ENCODE data around the gene PLA2G12B. TPM values are rescaled to one million over a fixed set of nuclear protein-coding genes. Genes with fewer than 3 reads are reported as not detected.

Gene PLA2G12B
- total RNA-seq, 1 donor from 2014 or later: not detected

DNA sequence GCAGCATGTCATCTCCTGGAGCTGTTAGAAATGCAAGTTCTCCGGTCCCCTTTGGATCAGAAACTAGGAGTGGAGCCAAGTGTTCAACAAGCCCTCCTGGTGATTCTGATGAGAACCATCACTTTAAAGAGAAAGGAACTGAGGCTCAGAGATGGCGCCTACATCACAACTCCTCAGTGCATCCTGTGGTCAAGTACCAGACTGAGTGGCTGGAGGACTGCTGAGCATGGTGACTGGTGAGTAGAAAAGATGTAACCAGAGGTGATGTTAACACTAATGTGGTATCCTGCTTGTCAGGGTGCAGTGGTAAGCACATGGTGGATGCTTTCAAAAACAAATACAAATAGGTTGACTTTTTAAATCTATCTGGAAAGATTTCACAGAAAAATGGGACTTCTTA lies 64.5 kb downstream of the PLA2G12B start:
- intact Hi-C loops (cut with micrococcal nuclease): no loop called here

GRCh38 chr10:72889391-72889831 lies 65.2 kb downstream of the PLA2G12B start:
- intact Hi-C loops (cut with micrococcal nuclease): no loop called here

GRCh38 chr10:72888151-72888638 lies 66.4 kb downstream of the PLA2G12B start:
- intact Hi-C loops (cut with micrococcal nuclease): no loop called here

GRCh38 chr10:72887043-72887442 lies 67.6 kb downstream of the PLA2G12B start:
- intact Hi-C loops (cut with micrococcal nuclease): no loop called here

DNA sequence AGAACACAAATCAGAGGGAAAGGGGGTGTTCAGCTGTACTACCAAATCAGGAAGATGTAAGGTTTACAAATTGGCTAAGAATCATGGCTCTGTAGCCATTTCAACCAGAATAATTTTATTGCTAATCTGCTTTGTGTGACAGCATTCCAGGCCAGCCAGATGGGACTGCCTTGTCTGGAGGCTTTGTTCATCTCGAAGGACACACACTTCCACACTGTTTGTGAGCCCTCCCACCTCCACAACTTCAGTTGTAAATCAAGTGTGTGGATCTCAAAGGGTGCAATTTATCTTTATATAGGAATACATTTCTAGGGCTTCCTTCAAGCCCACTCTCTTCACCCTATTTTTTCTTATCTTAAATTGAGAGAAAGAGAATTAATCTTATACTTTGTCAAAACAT lies 68.0 kb downstream of the PLA2G12B start:
- intact Hi-C loops (cut with micrococcal nuclease): no loop called here

- intact Hi-C loops (cut with micrococcal nuclease): no loop called here
These were observed 68.7 kb downstream of the PLA2G12B start for GRCh38 chr10:72885953-72886352.

Other genes starting within 250 kb of the PLA2G12B start
- gene OIT3, start 61.1 kb downstream of the PLA2G12B start, total RNA-seq: not detected in 2 replicates
- 26.6 and 28.9 TPM in 2 replicates for gene P4HA1, start 142.1 kb upstream of the PLA2G12B start, total RNA-seq
- 0.42 and 0.68 TPM in 2 replicates for gene NUDT13, start 155.6 kb upstream of the PLA2G12B start, total RNA-seq
- gene ECD, start 213.2 kb upstream of the PLA2G12B start, total RNA-seq: 34.5 and 35.0 TPM in 2 replicates
- gene FAM149B1, start 213.3 kb upstream of the PLA2G12B start, total RNA-seq: 12.4 and 14.7 TPM in 2 replicates